Stomach smooth muscle (tissue), 2 donors: ENCODE results near the gene DRAP1.
A peak's percentile ranks its signal among the peaks of the same experiment; 100 is the strongest.
"Not testable (repeated sequence)": the region's sequence is repeated elsewhere in the genome, so short reads cannot be mapped to it uniquely, and the experiment has no call there.

Source experiments
- H3K27ac ChIP-seq: one replicate; pipeline ENCODE4 v1.7.0; 2013; ENCODE audit warnings: mild to moderate bottlenecking, low read length, inconsistent platforms
- H3K27me3 ChIP-seq, 2 donors: one replicate each; pipeline ENCODE4 v1.7.0; 2013; ENCODE audit warnings: low read length in 2 of 2; ENCODE audit not compliant: insufficient read depth in 2 of 2, control insufficient read depth in 1 of 2
- H3K36me3 ChIP-seq, 2 donors: one replicate each; pipeline ENCODE4 v1.7.0; 2013; ENCODE audit warnings: low read length in 2 of 2; ENCODE audit not compliant: control insufficient read depth in 2 of 2, insufficient read depth in 2 of 2
- H3K4me1 ChIP-seq: one replicate; pipeline ENCODE4 v1.7.0; 2013; ENCODE audit warnings: low read length; ENCODE audit not compliant: control insufficient read depth, insufficient read depth
- H3K4me3 ChIP-seq, 2 donors: one replicate each; pipeline ENCODE4 v1.7.0; 2013; ENCODE audit warnings: low read length in 2 of 2
- H3K9ac ChIP-seq, 2 donors: one replicate each; pipeline ENCODE4 v1.7.0; 2013; ENCODE audit warnings: low read length in 2 of 2, mild to moderate bottlenecking in 1 of 2
- H3K9me3 ChIP-seq, 2 donors: one replicate each; pipeline ENCODE4 v1.7.0; 2013; ENCODE audit warnings: low read length in 2 of 2; ENCODE audit not compliant: control insufficient read depth in 2 of 2
- donor health status: healthy.
- donor health status: Pancreatic carcinoma.

The DRAP1 gene

GRCh38 chr11:65888163-65888814 lies 30.9 kb upstream of the DRAP1 start, which contains the start of gene FIBP:
FIBP (minus strand) TSS chr11:65888471; CDS start chr11:65888418, 53 bp downstream.
- Histone ChIP-seq H3K27me3 (no peaks in the 10 kb centered on the region), H3K4me1 (peaks cover 73% of the 10 kb centered on the region), H3K27ac (peak within 1 kb of the TSS; percentile 99), H3K36me3 (peaks cover 15 to 19% of the 10 kb centered on the region in 2 donors), H3K4me3 (peak within 1 kb of the TSS; percentile 89 to 93), H3K9me3 (no peaks in the 10 kb centered on the region), H3K9ac (peak within 1 kb of the TSS; percentile 90 to 91)

GRCh38 chr11:65890324-65891218 lies 28.7 kb upstream of the DRAP1 start, which contains the start of gene CCDC85B:
CCDC85B (plus strand) TSS chr11:65890673; CDS start chr11:65890784, 111 bp downstream.
- H3K4me3 ChIP-seq = peak within 1 kb of the TSS; percentile 73 to 93
- H3K4me1 ChIP-seq = peaks cover 64% of the 10 kb centered on the region
- no peaks in the 10 kb centered on the region for H3K9me3 ChIP-seq
- peak within 1 kb of the TSS; percentile 91 to 92 for H3K9ac ChIP-seq
- H3K36me3 ChIP-seq = peaks cover 4 to 8% of the 10 kb centered on the region in 2 donors
- no peaks in the 10 kb centered on the region for H3K27me3 ChIP-seq
- H3K27ac ChIP-seq = peak within 1 kb of the TSS; percentile 99

- Histone ChIP-seq H3K9ac (peak overlapping the region; percentile 75 to 80), H3K36me3 (peaks cover 0 to 4% of the 10 kb centered on the region in 2 donors), H3K4me1 (peaks cover 64% of the 10 kb centered on the region), H3K4me3 (peak overlapping the region; percentile 73 to 93), H3K27ac (peak overlapping the region; percentile 99), H3K27me3 (no peaks in the 10 kb centered on the region), H3K9me3 (no peaks in the 10 kb centered on the region)
Measured at GRCh38 chr11:65891219-65892136, 27.7 kb upstream of the DRAP1 start.

- peak overlapping the region; percentile 73 to 93 for H3K4me3 ChIP-seq
- H3K27me3 ChIP-seq, H3K36me3 ChIP-seq, H3K9me3 ChIP-seq: not testable (repeated sequence)
- peak overlapping the region; percentile 75 to 80 for H3K9ac ChIP-seq
- peaks cover 61% of the 10 kb centered on the region for H3K4me1 ChIP-seq
- peak overlapping the region; percentile 99 for H3K27ac ChIP-seq
Measured at GRCh38 chr11:65892137-65892540, 27.1 kb upstream of the DRAP1 start.

GRCh38 chr11:65892661-65893317 lies 26.4 kb upstream of the DRAP1 start:
- H3K4me3 ChIP-seq = peak overlapping the region; percentile 18 to 93
- no peaks in the 10 kb centered on the region for H3K36me3 ChIP-seq
- H3K4me1 ChIP-seq = peaks cover 55% of the 10 kb centered on the region
- H3K9ac ChIP-seq = no peak overlapping the region
- H3K9me3 ChIP-seq = no peaks in the 10 kb centered on the region
- H3K27me3 ChIP-seq = no peaks in the 10 kb centered on the region
- H3K27ac ChIP-seq = peak overlapping the region; percentile 99

- Histone ChIP-seq H3K36me3 (no peaks in the 10 kb centered on the region), H3K9ac (peak overlapping the region in 1 of 2 donors; percentile 74), H3K4me1 (peaks cover 44% of the 10 kb centered on the region), H3K27ac (peak overlapping the region; percentile 85), H3K9me3 (no peaks in the 10 kb centered on the region), H3K4me3 (no peak overlapping the region), H3K27me3 (peaks cover 0 to 2% of the 10 kb centered on the region in 2 donors)
Measured at GRCh38 chr11:65894034-65894591, 25.1 kb upstream of the DRAP1 start.

GRCh38 chr11:65895482-65895981 lies 23.7 kb upstream of the DRAP1 start:
- H3K4me1 ChIP-seq = peaks cover 45% of the 10 kb centered on the region
- no peak overlapping the region for H3K4me3 ChIP-seq
- no peak overlapping the region for H3K27ac ChIP-seq
- peaks cover 0 to 11% of the 10 kb centered on the region in 2 donors for H3K27me3 ChIP-seq
- no peaks in the 10 kb centered on the region for H3K36me3 ChIP-seq
- no peak overlapping the region for H3K9ac ChIP-seq
- H3K9me3 ChIP-seq = no peaks in the 10 kb centered on the region

GRCh38 chr11:65896034-65896999 lies 22.9 kb upstream of the DRAP1 start:
- H3K9me3 ChIP-seq = no peaks in the 10 kb centered on the region
- H3K4me1 ChIP-seq = peaks cover 42% of the 10 kb centered on the region
- no peak overlapping the region for H3K9ac ChIP-seq
- H3K36me3 ChIP-seq = no peaks in the 10 kb centered on the region
- no peak overlapping the region for H3K4me3 ChIP-seq
- peaks cover 0 to 11% of the 10 kb centered on the region in 2 donors for H3K27me3 ChIP-seq
- no peak overlapping the region for H3K27ac ChIP-seq

- H3K27me3 ChIP-seq = peaks cover 0 to 11% of the 10 kb centered on the region in 2 donors
- no peak overlapping the region for H3K27ac ChIP-seq
- H3K4me1 ChIP-seq = peaks cover 36% of the 10 kb centered on the region
- no peaks in the 10 kb centered on the region for H3K9me3 ChIP-seq
- H3K9ac ChIP-seq = no peak overlapping the region
- no peaks in the 10 kb centered on the region for H3K36me3 ChIP-seq
- H3K4me3 ChIP-seq = no peak overlapping the region
Measured at GRCh38 chr11:65897020-65897471, 22.2 kb upstream of the DRAP1 start.
